Hematopoietic multipotent progenitor cell (in vitro differentiated cells): ENCODE results near the gene RBCK1. TPM values are rescaled to one million over a fixed set of nuclear protein-coding genes. Genes with fewer than 3 reads are reported as not detected.

Experiments used
- DNase-seq, 3 donors: peaks; one replicate each; pipeline ENCODE4 v3.0.0-alpha.2; 2011 to 2015; ENCODE audit warnings: low read depth in 2 of 3, low spot score in 2 of 3
- total RNA-seq: library from RNA; depleted of rRNA; stranded (reverse); fragments of >200 nt; gene quantifications from one replicate; pipeline ENCODE4 v1.2.3, GENCODE V29; 2012

RBCK1 gene
- total RNA-seq, 1 donor: 91.8 TPM

GRCh38 chr20:397432-398237 is 10.5 kb upstream of the RBCK1 start:
- no peak for DNase-seq

- DNase-seq: no peak
Measured at GRCh38 chr20:399182-399707, 8.9 kb upstream of the RBCK1 start.

GRCh38 chr20:400128-400453 is 8.0 kb upstream of the RBCK1 start:
- no peak for DNase-seq

DNA sequence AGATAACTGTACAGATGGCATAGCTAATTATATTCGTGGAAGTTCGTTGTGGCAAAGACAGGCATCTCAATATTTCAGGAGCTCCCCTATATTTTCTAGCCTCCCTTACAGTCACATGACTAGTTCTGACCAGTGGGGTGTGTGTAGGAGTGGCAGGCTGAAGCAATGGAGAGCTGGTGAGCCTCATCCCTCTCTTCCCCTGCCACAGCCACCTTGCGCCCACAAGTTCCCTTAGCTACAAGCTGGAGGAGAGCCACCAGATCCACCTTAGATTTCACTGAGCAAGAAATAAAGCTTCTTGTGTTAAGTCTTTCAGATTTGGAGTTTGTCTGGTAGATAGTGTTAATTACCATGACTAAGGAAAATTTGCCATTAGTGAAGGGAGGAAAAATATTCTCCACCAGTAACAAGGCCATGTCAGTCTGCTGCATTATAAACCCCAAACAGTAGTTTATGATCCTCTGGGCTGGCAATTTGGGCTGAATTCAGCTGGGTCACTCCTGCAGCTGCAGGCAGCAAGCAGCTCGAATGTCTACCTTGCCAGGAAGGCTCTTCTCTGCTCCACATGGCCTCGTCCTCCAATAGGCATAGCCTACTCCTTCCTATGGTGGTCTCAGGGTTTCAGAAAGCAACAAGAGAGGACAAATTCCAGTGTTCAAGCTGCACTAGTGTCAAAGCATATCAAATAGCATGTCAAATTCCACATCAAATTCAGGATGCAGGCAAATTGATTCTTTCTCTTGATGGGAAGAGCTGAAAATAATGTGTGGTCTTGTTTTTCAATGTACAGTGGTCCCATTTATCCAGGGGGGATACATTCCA is 7.4 kb upstream of the RBCK1 start:
- DNase-seq: peak in 1 of 3 donors; percentile 36

DNA sequence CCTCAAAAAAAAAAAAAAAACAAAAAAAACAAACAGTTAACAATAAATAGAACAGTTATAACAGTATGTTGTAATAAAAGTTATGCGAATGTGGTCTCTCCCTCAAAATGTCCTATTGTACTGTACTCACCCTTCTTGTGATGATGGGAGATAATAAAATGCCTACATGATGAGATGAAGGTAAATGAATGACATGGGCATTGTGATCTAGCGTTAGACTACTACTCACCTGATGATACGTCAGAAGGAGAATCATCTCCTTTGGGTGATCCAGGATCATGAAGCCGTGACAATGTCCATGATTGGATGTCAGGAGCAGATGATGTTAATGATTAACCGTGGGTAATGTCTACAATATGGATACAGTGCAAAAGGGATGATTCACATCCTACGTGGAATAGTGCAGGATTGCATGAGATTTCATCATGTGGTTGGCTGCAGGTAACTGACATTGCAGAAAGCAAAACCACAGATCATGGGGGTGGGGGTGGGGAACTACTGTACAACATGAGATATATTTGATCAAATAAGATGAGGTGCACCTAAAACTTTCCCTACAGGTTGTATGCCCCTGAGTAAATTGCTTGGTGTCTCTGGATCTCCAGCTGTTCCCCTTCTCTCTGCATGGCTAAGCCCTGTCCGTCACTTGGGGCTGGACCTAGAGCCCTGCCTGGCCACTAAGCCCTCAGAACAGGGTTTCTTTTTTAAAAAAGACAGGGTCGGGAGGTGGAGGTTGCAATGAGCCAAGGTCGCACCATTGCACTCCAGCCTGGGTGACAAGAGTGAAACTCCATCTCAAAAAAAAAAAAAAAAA is 6.2 kb upstream of the RBCK1 start:
- no peak for DNase-seq

DNA sequence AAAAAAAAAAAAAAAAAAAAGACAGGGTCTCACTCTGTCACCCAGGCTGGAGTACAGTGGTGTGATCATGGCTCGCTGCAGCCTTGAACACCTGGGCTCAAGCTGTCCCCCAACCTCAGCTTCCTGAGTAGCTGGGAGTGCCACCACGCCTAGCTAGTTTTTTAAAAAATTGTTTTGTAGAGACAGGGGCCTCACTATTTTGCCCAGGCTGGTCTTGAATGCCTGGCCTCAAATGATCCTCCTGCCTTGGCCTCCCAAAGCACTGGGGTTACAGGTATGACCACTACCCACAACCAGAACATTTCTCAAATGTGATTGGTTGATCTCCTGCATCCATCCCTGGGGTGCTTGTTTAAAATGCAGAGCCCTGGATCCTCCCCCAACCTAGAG is 5.6 kb upstream of the RBCK1 start:
- DNase-seq: no peak

DNA sequence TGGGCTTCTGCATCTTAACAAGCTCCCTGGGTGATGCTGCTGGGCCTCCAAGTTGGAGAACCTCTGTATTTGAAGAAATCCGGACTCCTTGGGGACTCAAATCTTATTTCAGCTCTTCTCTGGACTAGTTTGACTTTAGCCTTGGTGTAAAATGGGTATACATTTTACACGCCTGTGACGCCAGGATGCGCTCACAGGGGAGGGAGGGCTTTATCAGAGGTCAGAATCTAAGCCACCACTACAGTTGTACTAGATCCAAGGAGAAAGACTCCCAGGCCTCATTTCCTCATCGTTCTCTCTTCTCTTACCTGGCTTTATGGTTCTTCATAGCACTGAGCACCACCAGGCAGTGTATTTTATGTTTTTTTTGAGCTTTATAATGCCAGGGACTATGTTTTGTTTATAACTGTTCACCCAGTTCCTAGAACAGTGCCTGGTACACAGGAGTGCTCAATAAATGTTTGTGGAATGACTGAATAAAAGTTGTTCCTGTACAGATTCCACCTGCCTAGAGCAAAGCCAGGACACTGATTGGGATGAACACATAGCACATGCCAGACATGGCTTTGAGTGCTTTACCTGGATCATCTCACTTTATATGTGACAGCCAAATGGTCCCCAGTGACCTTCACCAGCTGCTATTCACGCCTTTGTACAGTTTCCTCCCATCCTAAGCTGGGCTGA is 5.1 kb upstream of the RBCK1 start:
- no peak for DNase-seq

GRCh38 chr20:403582-403957 is 4.5 kb upstream of the RBCK1 start:
- DNase-seq: no peak

- no peak for DNase-seq
Measured at GRCh38 chr20:404088-404487, 4.0 kb upstream of the RBCK1 start.

- DNase-seq: no peak
Measured at GRCh38 chr20:406200-407132, 1.6 kb upstream of the RBCK1 start.

DNA sequence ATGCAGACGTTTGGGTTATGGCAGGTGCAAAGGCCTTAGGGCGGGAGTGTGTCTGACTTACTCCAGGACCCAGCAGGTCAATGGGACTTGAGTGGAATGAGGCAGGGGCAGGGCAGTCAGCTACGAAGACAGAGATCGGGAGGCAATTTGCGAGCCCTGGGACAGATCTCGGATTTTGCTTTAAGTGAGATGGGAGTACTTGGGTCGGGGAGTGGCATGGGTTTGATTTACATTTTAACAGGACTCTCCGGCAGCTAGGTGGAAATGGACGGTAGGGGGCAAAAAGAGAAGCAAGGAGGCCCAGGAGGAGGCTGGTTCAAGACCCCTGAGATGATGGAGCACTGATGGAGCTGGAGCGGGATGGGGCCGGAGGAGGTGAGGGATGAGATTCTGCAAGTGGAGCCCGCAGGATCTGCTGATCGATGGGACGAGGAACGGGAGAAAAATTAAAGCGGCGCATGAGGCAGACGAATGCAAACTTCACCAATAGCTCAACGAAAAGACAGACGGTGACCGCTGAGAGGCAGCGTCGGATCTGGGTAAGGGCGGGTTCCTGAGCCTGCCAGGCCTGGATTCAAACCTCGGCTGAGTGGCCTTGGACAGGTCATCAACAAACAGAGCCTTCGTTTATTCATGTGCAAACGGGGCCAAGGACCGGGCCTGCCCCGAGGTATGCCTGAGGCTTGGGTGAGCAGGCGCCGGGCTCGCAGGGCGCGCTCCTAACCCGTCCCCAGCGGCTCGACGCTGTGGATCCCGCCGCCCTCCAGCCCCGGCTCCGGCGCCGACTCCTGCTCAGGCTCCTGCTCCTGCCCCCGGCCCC is 756 bp upstream of the RBCK1 start:
- DNase-seq: peak in 2 of 3 donors; percentile 73 to 74

GRCh38 chr20:408843-409696 is 971 bp downstream of the RBCK1 start:
- DNase-seq: peak in 2 of 3 donors; percentile 11 to 16

DNA sequence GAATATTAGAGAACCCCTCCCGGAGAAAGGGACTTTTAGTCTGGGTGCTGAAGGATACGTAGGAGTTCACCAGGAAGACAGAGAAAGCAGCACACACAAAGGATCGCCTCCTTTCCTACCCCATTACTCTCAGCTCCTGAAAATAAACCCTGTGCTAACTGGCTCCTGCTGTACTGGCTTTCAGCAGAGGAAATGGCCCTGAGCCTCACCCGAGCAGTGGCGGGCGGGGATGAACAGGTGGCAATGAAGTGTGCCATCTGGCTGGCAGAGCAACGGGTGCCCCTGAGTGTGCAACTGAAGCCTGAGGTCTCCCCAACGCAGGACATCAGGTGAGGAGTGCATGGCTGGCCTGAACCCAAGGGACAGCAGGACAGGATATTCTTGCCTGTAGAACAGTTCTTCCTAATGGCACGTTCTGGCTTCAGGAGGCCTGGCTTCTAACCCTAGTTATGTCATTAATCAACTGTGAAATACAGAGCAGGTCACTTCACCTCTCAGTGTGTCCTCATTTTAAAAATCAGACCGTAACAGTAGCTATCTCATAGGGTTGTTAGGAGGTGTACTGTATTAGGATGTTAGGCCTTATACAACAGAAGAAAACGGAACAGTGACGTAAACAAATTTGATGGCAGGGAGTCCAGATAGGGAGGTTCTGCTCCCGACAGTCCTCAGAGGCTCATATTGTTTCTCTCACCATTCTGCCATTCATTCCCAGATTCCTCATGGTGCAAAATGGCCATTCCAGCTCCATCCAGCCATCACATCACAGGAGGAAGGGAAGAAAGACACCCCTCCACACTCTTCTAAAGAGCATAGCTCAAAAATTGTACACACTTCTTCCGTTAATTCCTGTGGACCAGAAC is 1.8 kb downstream of the RBCK1 start:
- DNase-seq: no peak

DNA sequence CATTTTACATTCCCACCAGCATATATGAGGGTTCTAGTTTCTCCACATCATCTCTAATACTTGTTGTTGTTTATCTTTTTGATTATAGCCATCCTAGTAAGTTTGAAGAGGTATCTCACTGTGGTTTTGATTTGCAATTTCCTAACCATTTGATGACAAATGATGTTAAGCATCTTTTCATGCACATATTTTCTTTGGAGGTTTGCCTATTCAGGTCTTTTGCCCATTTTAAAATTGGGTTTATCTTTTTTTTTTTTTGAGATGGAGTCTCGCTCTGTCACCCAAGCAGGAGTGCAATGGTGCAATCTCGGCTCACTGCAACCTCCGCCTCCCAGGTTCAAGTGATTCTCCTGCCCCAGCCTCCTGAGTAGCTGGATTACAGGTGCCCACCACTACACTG is 4.0 kb downstream of the RBCK1 start:
- no peak for DNase-seq

GRCh38 chr20:414161-414560 is 6.1 kb downstream of the RBCK1 start:
- DNase-seq: no peak

DNA sequence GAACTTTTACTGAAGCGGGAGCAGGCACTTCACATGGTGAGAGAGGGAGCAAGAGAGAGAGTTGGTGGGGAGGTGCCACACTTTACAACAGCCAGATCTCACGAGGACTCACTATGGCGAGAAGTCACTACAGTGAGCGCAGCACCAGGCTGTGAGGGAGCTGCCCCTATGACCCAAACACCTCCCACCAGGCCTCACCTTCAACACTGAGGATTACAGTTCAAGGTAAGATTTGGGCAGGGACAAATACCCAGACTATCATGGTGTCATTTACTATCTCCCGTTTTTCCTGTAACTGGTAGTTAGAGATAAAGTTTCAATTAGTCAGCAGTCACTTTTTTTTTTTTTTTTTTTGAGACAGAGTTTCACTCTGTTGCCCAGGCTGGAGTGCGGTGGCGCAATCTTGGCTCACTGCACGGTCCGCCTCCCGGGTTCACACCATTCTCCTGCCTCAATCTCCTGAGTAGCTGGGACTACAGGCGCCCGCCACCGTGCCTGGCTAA is 7.8 kb downstream of the RBCK1 start:
- DNase-seq: no peak
